NCI-H2107 (cell line): ENCODE results near the gene UVRAG.
"Not testable (repeated sequence)": the region's sequence is repeated elsewhere in the genome, so short reads cannot be mapped to it uniquely, and the experiment has no call there.

Experiments
- DNase-seq: peaks from one replicate; lab custom pipeline; 2025; lab: John Stamatoyannopoulos, UW

Gene UVRAG

DNA sequence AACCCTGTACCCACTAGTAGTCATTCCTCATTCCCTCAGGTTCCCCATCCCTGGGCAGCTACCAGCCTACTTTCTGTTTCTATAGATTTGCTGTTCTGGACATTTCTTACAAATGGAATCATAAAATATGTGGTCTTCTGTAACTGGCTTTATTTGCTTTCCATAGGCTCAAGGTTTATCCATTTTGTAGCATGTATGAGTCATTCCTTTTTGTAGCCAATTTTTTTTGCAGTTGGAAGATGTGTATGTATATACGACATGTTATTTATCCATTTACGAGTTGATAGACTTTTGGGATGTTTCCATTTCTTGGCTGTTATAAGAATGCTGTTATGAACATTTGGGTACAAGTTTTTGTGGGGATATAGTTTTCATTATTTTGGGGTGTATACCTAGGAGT is 260.7 kb downstream of the UVRAG start:
- DNase-seq = no peak

GRCh38 chr11:76076253-76076652 is 261.2 kb downstream of the UVRAG start:
- not testable (repeated sequence) for DNase-seq

DNA sequence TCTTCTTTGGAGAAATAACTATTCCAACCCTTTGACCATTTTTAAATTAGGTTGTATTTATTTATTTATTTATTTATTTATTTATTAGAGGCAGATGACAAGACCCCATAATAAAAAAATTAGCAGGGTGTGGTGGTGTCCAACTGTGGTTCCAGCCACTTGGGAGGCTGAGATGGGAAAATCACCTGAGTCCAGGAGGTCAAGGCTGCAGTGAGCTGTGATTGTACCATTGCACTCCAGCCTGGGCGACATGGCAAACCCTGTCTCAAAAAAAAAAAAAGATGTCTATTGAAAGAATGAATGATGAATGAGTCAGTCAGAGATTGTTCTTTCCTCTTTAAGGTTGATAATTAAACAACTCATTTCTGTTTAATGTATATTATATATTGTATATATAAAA is 261.7 kb downstream of the UVRAG start:
- no peak for DNase-seq

DNA sequence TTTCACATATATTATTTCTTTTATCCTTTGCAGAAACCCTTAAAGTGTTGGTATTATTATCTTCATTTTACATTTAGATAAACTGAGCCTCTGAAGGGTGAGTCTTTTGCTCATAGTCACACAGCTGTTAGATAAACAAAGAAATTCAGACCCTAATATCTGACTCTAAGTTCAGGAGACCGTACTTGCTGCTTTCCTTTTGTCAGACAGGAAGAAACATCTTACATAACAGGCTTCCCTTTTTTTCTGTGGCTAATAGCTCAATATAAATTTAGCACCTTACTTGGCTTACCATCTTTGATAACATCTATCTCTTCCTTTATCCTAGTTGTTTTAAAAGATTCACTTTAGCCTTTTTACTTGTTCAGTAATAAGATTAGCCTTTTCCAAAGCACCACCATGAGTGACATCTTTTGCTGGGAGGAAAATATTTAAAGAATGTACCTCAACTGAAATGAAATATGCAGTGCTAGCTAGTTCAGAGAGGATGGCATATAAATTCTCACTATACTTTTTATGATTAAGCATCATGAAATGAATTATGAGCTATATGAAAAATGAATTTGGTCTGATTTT is 262.7 kb downstream of the UVRAG start:
- no peak for DNase-seq

DNA sequence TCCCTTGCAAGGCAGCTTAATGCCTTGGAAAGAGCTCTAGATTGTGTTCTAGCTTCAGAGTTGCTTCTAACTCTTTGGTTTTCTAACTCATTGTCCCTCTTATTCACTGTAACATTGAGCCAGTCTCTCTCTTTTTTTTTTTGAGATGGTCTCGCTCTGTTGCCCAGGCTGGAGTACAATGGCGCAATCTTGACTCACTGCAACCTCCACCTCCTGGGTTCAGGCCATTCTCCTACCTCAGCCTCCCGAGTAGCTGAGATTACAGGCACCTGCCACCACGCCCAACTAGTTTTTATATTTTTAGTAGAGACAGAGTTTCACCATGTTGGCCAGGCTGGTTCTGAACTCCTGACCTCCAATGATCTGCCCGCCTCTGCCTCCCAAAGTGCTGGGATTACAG is 266.1 kb downstream of the UVRAG start:
- DNase-seq = not testable (repeated sequence)

- no peak for DNase-seq
These were observed 268.8 kb downstream of the UVRAG start for GRCh38 chr11:76083563-76084451.

DNA sequence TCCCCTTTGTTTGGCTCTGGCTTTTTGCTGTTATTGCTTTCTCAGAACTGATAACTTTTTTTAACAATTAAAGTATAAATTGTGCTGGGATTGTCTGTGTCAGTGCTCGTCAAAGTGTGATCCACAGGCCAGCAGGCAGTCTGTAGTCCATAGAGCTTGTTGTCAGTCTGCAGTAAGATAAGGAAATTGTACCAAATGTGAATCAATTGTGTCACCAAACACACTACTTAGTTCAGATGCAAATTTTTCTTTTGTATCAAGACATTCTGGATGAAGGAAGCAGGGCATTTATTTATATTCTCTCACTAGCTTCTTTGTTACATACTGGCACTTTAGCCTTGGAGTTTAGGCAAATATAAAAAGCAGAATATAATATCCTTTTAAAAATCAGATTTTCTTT is 270.3 kb downstream of the UVRAG start:
- DNase-seq = no peak

DNA sequence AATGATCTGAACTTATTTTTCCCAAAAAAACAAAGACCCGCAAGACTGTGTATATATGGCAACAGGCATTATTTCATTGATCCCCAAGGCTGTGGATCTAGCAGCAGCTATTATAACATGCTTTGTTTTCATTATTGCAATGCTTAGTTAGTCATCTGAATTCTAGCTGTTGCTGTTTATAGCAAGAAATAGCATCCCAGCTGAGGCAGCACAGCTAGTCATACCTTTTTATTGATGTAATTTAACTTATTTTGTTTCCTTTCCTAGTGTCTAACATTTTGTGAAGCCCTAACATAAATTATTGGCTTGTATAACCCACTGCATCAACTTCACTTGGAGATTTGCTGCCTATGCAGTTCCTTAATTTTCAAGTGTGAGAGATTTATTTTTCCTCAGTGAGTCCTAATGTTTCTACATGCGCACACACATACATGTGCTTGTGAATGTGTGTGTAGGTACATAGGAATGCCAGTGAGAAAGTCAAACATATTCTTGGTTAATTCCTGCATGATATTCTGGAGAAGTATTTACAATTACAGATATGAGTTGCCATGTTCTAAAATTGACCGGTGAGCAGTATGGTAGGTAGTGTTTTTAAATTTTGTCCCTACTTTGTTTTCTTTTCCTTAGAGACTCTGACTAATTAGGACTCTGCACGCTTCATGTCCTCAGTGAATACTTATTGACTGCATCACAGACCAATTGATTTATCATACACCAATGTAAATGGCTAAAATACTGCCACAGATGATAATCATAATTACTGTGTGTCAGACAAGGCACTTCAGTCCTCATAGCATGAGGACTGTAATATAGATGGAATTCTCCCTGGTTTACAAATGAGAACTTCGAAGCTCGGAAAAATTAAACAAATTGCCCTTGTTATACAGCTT is 272.0 kb downstream of the UVRAG start:
- DNase-seq = no peak

DNA sequence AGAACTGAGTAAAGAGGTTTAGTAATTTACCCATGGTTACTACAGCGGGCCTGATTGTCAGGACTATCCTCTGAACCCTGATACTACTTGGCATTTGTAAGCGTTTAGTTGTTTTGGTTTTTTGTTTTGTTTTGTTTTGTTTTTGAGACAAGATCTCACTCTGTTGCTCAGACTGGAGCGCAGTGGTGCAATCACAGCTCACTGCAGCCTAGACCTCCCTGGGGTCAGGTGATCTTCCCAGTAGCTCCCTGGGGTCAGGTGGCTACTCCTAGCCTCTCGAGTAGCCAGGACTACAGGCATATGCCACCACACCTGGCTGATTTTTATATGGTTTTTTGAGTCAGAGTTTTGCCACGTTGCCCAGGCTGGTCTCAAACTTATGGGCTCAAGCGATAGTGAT is 272.7 kb downstream of the UVRAG start:
- DNase-seq = no peak

DNA sequence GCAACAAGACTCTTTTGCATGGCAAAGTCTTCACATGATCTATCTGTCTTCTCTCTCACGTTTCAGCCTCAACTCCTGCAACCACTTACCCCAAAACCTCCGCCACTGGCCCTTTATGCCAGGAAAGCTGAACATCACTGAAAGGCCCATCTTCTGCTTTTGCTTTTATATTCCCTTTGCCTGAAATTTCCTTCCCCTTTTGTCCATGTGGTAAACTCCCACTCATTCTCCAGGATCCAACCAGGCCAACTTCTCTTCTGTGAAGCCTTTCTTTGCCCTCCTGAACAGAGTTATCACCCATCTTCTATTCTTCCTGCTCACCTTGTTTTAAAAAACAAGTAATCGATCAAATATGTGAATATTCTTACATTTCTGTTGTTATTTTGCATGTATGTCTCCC is 273.5 kb downstream of the UVRAG start:
- DNase-seq = no peak

- no peak for DNase-seq
These were observed 275.2 kb downstream of the UVRAG start for GRCh38 chr11:76090174-76090573.

GRCh38 chr11:76090821-76091220 is 275.8 kb downstream of the UVRAG start:
- no peak for DNase-seq

DNA sequence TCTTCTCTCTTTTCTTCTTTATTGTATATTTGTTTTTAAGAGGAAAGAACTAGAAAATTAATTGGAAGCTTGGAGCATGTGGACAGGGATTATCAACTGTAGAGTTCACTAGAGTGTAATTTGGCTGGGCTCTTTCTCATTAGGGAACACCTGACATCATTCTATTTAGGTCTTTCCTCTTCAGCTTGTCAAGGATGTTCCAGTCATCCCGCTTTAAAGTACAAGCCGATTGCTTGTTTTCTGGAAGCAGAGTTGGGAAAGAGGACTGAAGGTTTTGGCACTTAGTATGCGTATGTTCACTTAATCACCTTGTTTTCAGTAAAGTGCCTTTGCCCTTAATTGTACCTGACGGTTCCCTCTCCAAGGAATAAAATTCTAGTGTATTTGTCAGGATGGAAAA is 279.7 kb downstream of the UVRAG start:
- DNase-seq = no peak

DNA sequence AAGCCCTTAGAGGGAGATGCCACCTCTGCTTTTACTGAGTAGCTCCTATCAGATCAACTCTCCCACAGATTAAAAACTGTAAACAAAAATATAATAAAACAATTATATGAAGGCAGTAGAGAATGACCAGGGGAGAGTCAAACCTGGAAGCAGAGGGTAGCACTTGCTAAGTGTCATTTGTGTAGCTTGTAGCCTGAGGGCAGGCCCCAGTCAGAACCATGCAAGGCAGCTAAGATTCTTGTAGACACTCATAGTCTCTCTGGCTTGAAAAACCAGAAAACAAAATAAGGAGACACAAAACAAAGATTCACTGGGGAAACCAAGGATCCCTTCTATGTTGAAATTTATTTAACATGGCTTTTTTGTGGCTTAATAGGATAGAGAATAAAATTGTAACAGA is 280.9 kb downstream of the UVRAG start:
- no peak for DNase-seq

GRCh38 chr11:76096552-76096951 is 281.5 kb downstream of the UVRAG start:
- no peak for DNase-seq

DNA sequence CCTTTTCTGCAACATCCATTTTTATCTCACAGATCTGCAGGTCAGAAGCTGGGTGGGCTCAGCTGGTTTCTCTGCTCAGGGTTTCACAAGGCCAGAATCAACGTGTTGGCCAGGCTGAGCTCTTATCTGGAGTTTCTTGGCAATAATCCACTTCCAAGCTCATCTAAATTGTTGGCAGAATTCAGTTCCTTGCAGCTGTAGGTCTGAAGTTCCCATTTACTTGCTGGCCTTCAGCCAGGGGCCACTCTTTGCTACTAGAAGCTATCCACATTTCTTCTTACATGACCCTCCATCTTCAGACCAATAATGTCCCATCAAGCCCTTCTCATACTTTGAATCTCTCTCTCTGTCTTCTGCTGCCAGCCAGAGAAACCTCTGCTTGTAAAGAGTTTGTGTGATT is 287.8 kb downstream of the UVRAG start:
- DNase-seq = no peak

GRCh38 chr11:76103460-76103859 is 288.4 kb downstream of the UVRAG start:
- DNase-seq = no peak

GRCh38 chr11:76104285-76104684 is 289.3 kb downstream of the UVRAG start:
- no peak for DNase-seq

DNA sequence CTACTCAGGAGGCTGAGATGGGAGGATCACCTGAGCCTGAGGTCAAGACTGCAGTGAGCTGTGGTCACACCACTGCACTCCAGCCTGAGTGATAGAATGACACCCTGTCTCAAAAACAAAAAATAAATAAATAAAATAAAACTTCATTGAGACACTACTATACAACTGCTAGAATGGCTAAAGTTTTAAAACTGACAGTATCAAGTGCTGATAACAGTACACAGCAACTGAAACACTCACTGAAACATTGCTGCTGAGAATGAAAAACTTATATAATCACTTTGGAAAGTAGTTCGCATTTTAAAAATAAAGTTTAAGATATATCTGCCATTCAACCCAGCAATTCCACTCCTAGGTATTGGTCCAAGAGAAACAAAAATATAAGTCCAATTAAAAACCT is 290.6 kb downstream of the UVRAG start:
- no peak for DNase-seq

GRCh38 chr11:76107971-76108370 is 293.0 kb downstream of the UVRAG start:
- DNase-seq = no peak

- no peak for DNase-seq
These were observed 299.2 kb downstream of the UVRAG start for GRCh38 chr11:76114238-76114637.

DNA sequence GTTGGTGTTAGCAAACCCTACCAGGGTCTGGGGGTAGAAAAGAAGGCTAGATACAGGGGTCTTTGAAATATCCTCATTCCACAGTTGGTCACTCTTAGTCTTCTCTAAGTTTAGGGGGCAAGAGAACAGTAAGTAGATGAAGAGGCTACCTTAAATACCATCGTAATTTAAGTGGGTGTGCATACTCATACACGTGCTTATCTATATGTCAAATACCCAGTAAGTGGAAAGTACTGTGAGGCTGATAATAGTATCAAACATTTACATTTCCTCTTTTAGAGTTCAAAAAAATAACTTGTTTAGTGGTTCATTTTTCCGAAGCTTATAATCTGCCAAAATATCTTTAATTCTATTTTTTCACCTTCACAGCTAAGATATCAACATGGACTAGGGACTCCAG is 300.5 kb downstream of the UVRAG start:
- no peak for DNase-seq

GRCh38 chr11:76119032-76119431 is 304.0 kb downstream of the UVRAG start:
- DNase-seq = no peak
